OCI-LY7 (cell line): Measurements from ENCODE around the gene FAU. TPM values are rescaled to one million over a fixed set of nuclear protein-coding genes. Genes with fewer than 3 reads are reported as not detected.

Experiments used
- BruUV-seq: library from RNA; stranded (reverse); fragments of 400-500 nt; replicated peaks from 2 replicates; lab custom pipeline; 2021; lab: Mats Ljungman, UMichigan
- CTCF ChIA-PET: fragments of 300-600 bp; sonication (Branson Sonifier 250); formaldehyde crosslinking; loops from one replicate; lab custom pipeline; 2022; ENCODE audit warnings: antibody characterized with exemption; ENCODE audit not compliant: unreplicated experiment; lab: Charles Lee
- POLR2A ChIA-PET: fragments of 300-600 bp; sonication (Branson Sonifier 250); formaldehyde crosslinking; loops from one replicate; lab custom pipeline; 2022; ENCODE audit warnings: antibody characterized with exemption; lab: Charles Lee
- DNase-seq: peaks from one replicate; pipeline ENCODE4 v3.0.0-alpha.2; 2015; ENCODE audit warnings: low spot score
- H2AFZ ChIP-seq: fragments of 200-600 bp; sonication (generic), shearing (Covaris generic); 2 replicates; pipeline ENCODE4 v1.6.1; 2014; ENCODE audit warnings: mild to moderate bottlenecking, antibody characterized with exemption, low read length, moderate library complexity
- H3K27ac ChIP-seq: fragments of 200-600 bp; sonication (generic); 2 replicates; pipeline ENCODE4 v1.5.1; 2014; ENCODE audit warnings: mixed run types, low read depth, mild to moderate bottlenecking, moderate library complexity, low read length, inconsistent platforms; ENCODE audit not compliant: poor library complexity, severe bottlenecking
- H3K36me3 ChIP-seq: fragments of 200-600 bp; sonication (generic); 2 replicates; pipeline ENCODE4 v1.6.1; 2014; ENCODE audit warnings: mild to moderate bottlenecking, antibody characterized with exemption, low read length, moderate library complexity, mixed read lengths; ENCODE audit not compliant: insufficient read depth
- H3K4me1 ChIP-seq: fragments of 200-600 bp; sonication (generic); 2 replicates; pipeline ENCODE4 v1.5.1; 2014; ENCODE audit warnings: mild to moderate bottlenecking, low read length; ENCODE audit not compliant: insufficient read depth, poor library complexity, severe bottlenecking
- H3K4me2 ChIP-seq: fragments of 200-600 bp; sonication (generic); 2 replicates; pipeline ENCODE4 v1.6.1; 2014; ENCODE audit warnings: mild to moderate bottlenecking, low read length
- H3K4me3 ChIP-seq: fragments of 200-600 bp; sonication (generic); 2 replicates; pipeline ENCODE4 v1.5.1; 2014; ENCODE audit warnings: mild to moderate bottlenecking, low read depth, low read length; ENCODE audit not compliant: poor library complexity, severe bottlenecking
- H3K79me2 ChIP-seq: fragments of 200-600 bp; sonication (generic); 2 replicates; pipeline ENCODE4 v1.6.1; 2016; ENCODE audit warnings: low read depth, mild to moderate bottlenecking, low read length, moderate library complexity, mixed read lengths; ENCODE audit not compliant: insufficient read depth
- H3K9me2 ChIP-seq: fragments of 200-600 bp; sonication (generic); 2 replicates; pipeline ENCODE4 v1.6.1; 2016; ENCODE audit warnings: mild to moderate bottlenecking, low read length, mixed read lengths; ENCODE audit not compliant: insufficient read depth
- H3K9me3 ChIP-seq: fragments of 200-600 bp; sonication (generic); 2 replicates; pipeline ENCODE4 v1.6.1; 2014; ENCODE audit warnings: mild to moderate bottlenecking, mixed run types, low read length, mixed read lengths
- H4K20me1 ChIP-seq: fragments of 200-600 bp; sonication (generic); 2 replicates; pipeline ENCODE4 v1.6.1; 2014; ENCODE audit warnings: mild to moderate bottlenecking, antibody characterized with exemption, low read length, moderate library complexity, mixed read lengths; ENCODE audit not compliant: insufficient read depth
- EZH2phosphoT487 ChIP-seq: fragments of 200-600 bp; sonication (generic); IDR thresholded peaks from 2 replicates; pipeline ENCODE4 v1.6.1; 2018; ENCODE audit warnings: low read depth, borderline replicate concordance, mild to moderate bottlenecking, mixed run types, antibody characterized with exemption, low read length, moderate library complexity, mixed read lengths
- intact Hi-C: fragments of 100-400 bp; cut with micrococcal nuclease; formaldehyde crosslinking; loops from one replicate; pipeline ENCODE4 v1.10.0; 2022; ENCODE audit not compliant: unreplicated experiment
- total RNA-seq, 2 experiments: library from RNA; depleted of rRNA in 1 of 2; stranded (reverse); fragments of >200 nt in 1 of 2; shearing (Covaris generic) in 1 of 2; gene quantifications; 2 replicates each; pipeline ENCODE4 v1.2.3, GENCODE V29; 2014 to 2022
- TF ChIP-seq, protein P1 (sequence below): fragments of 200-600 bp; sonication (generic); conservative IDR thresholded peaks from 2 replicates; pipeline ENCODE4 v1.5.1; 2014; ENCODE audit warnings: mild to moderate bottlenecking, antibody characterized with exemption, low read length, moderate library complexity, mixed read lengths

The FAU gene
- total RNA-seq, 2 experiments from 2014 or later, result 1,406 to 1,573 TPM

DNA sequence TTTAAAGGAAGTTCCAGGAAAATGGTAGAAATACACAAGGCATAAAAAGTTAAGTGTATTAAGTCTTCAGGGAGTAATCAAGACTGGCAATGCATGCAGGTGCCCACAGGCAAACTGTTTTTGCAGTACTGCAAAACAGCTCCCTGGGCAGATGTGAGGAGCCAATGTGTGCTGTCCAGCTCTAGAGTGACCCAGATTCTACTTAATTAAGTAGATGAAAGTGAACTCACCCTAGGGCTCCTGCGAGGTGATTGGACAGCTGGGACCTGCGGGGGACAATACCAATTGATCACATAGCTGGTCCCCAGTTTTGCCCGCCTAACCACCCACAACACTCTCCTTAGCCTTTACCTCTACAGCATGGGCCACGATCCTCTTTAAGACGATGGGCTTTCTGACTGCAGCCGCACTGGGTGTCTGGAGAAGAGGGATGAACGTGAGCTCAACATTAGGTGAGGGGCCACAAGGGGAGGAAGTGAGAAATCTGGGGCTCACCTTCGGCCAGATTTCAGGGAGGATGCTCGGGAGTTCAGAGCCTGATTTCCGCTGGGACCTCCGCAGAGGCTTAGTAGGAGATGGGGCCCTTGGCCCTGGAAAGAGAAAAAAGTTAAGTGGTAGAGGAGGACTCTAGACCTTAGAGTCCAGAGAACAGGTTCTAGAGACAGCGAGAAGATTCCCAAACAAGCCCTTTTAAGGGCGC, 38.6 kb downstream of the FAU start:
- no peaks in the 10 kb centered on the region for H3K9me2 ChIP-seq
- H3K4me3 ChIP-seq, result peak overlapping the region; percentile 91
- DNase-seq, result peak; percentile 43
- ChIA-PET POLR2A (interaction anchor here (0.6 to 1.6 kb wide), 12 partner anchors 8 to 346 kb away, joined by 3 to 7 read pairs (median 4); partner anchors contain the start of genes FAU and MRPL49), CTCF (interaction anchor here (0.6 kb wide), 1 partner anchor 70 kb away, joined by 3 read pairs; no protein-coding TSS in a partner anchor)
- peaks cover 12% of the 10 kb centered on the region for H4K20me1 ChIP-seq
- TF ChIP-seq, protein P1, sequence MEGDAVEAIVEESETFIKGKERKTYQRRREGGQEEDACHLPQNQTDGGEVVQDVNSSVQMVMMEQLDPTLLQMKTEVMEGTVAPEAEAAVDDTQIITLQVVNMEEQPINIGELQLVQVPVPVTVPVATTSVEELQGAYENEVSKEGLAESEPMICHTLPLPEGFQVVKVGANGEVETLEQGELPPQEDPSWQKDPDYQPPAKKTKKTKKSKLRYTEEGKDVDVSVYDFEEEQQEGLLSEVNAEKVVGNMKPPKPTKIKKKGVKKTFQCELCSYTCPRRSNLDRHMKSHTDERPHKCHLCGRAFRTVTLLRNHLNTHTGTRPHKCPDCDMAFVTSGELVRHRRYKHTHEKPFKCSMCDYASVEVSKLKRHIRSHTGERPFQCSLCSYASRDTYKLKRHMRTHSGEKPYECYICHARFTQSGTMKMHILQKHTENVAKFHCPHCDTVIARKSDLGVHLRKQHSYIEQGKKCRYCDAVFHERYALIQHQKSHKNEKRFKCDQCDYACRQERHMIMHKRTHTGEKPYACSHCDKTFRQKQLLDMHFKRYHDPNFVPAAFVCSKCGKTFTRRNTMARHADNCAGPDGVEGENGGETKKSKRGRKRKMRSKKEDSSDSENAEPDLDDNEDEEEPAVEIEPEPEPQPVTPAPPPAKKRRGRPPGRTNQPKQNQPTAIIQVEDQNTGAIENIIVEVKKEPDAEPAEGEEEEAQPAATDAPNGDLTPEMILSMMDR, result no peak
- TF ChIP-seq EZH2phosphoT487, result no peak
- H3K4me2 ChIP-seq, result peak overlapping the region; percentile 84
- peak overlapping the region; percentile 29; the same call in 1 of the 2 replicates for H2AFZ ChIP-seq
- BruUV-seq, result TSS peak; percentile 70
- H3K4me1 ChIP-seq, result peaks cover 56% of the 10 kb centered on the region
- H3K79me2 ChIP-seq, result peaks cover 64% of the 10 kb centered on the region
- peak overlapping the region; percentile 74 for H3K27ac ChIP-seq
- peaks cover 64% of the 10 kb centered on the region for H3K36me3 ChIP-seq
- no peaks in the 10 kb centered on the region for H3K9me3 ChIP-seq
- intact Hi-C loops, result loop anchor here (5.0 to 10.0 kb wide), 3 partner anchors 71 to 238 kb away; partner anchors contain the start of genes ARL2, ATG2A and CDC42BPG

DNA sequence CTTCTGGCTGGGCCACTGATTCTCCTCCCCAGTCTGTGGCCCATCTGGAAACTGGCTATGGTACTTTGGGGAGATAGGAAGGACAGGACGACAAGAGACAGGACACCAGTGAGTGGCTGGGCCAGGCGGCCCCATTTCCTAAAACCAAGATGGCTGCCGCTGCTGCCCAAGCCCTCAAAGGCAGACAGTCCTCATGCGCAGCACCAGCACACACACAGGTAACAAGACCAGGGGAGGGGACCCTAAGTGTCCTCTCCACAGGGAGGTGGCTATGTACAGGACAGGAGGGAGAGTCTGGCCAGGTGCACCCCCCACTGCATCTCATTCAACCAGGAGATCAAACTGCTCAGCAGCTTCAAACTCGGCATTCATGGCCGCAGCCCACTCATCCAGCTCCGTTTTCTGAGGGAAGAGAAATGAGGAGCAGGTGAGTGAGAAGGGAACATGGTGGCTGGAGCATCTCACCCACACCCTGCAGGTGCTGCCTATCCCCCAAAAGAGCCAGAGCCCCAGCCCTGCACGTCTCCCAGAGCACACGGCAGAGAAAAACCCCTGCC, 43.1 kb downstream of the FAU start:
- H3K27ac ChIP-seq, result peak overlapping the region; percentile 60
- ChIA-PET CTCF (interaction anchor here (1.0 kb wide), 1 partner anchor 66 kb away, joined by 4 read pairs; no protein-coding TSS in a partner anchor), POLR2A (no interaction called here)
- peaks cover 65% of the 10 kb centered on the region for H3K79me2 ChIP-seq
- peaks cover 51% of the 10 kb centered on the region for H3K4me1 ChIP-seq
- no peaks in the 10 kb centered on the region for H3K9me2 ChIP-seq
- no peak for TF ChIP-seq EZH2phosphoT487
- TF ChIP-seq, protein P1, result no peak
- no peak overlapping the region for H2AFZ ChIP-seq
- peak overlapping the region; percentile 38 for H3K4me3 ChIP-seq
- peak overlapping the region; percentile 68 for H3K4me2 ChIP-seq
- no peaks in the 10 kb centered on the region for H3K9me3 ChIP-seq
- DNase-seq, result no peak
- peaks cover 12% of the 10 kb centered on the region for H4K20me1 ChIP-seq
- peaks cover 89% of the 10 kb centered on the region for H3K36me3 ChIP-seq
- intact Hi-C loops, result no loop called here
- BruUV-seq, result no TSS peak
